H1 (cell line): Measurements from ENCODE around the gene CCNY.

Experiments
- CTCF ChIP-seq, 3 experiments: IDR thresholded peaks; 1 replicate in 2 of 3; 2 replicates in 1 of 3; pipeline versions ENCODE4 v1.5.1 to v1.6.1; 2011; ENCODE audit warnings: low read length in 3 of 3, mild to moderate bottlenecking in 3 of 3, inconsistent platforms in 2 of 3, low read depth in 1 of 3, moderate library complexity in 1 of 3; ENCODE audit not compliant: insufficient read depth in 1 of 3; ENCODE audit errors: control extremely low read depth in 1 of 3
- E2F6 ChIP-seq: IDR thresholded peaks from 2 replicates; pipeline ENCODE4 v1.6.1; 2012; ENCODE audit warnings: inconsistent platforms
- EGR1 ChIP-seq: IDR thresholded peaks from 2 replicates; pipeline ENCODE4 v1.6.1; 2011; ENCODE audit warnings: low read depth, low read length, borderline replicate concordance
- EZH2 ChIP-seq: fragments of 200-600 bp; sonication (generic); IDR thresholded peaks from 2 replicates; pipeline ENCODE4 v1.7.1; 2012; ENCODE audit warnings: low read depth, mild to moderate bottlenecking, moderate library complexity, low read length, inconsistent platforms; ENCODE audit not compliant: severe bottlenecking
- HDAC2 ChIP-seq, 2 experiments: fragments of 300-600 bp in 1 of 2; sonication (generic) in 1 of 2; IDR thresholded peaks; 2 replicates each; pipeline ENCODE4 v1.6.1; 2011 to 2012; ENCODE audit warnings: low read depth in 2 of 2, low read length in 2 of 2, mild to moderate bottlenecking in 2 of 2, moderate library complexity in 2 of 2, borderline replicate concordance in 1 of 2, inconsistent platforms in 1 of 2
- MAX ChIP-seq: IDR thresholded peaks from 2 replicates; pipeline ENCODE4 v1.6.1; 2012; ENCODE audit warnings: inconsistent platforms
- RAD21 ChIP-seq, 2 experiments: IDR thresholded peaks in 1 of 2; conservative IDR thresholded peaks in 1 of 2; 2 replicates each; pipeline ENCODE4 v1.6.1; 2011; ENCODE audit warnings: low read depth in 2 of 2, low read length in 2 of 2, improper control_type of control experiment in 1 of 2, inconsistent platforms in 1 of 2, mild to moderate bottlenecking in 1 of 2, moderate library complexity in 1 of 2
- RXRA ChIP-seq: IDR thresholded peaks from 2 replicates; pipeline ENCODE4 v1.6.1; 2011; ENCODE audit warnings: low read depth, mild to moderate bottlenecking, low read length, moderate library complexity; ENCODE audit not compliant: insufficient read depth
- SIX5 ChIP-seq: IDR thresholded peaks from 2 replicates; pipeline ENCODE4 v1.6.1; 2011; ENCODE audit warnings: mild to moderate bottlenecking, low read depth, low read length
- TAF1 ChIP-seq: IDR thresholded peaks from 2 replicates; pipeline ENCODE4 v1.6.1; 2011; ENCODE audit warnings: mild to moderate bottlenecking, low read depth, low read length
- TCF12 ChIP-seq: IDR thresholded peaks from 2 replicates; pipeline ENCODE4 v1.6.1; 2011; ENCODE audit warnings: low read depth, mild to moderate bottlenecking, low read length
- USF2 ChIP-seq: IDR thresholded peaks from 2 replicates; pipeline ENCODE4 v1.6.1; 2011; ENCODE audit warnings: low read length, improper control_type of control experiment
- ZNF274 ChIP-seq: IDR thresholded peaks from 2 replicates; pipeline ENCODE4 v1.7.0; 2012; ENCODE audit warnings: low read length, borderline replicate concordance; ENCODE audit errors: extremely low read depth

- TF ChIP-seq CTCF (IDR thresholded peaks at IDR 0.05; ENCODE audit: control extremely low read depth in 1 of 3, insufficient read depth in 1 of 3, low read depth in 1 of 3, low read length in 3 of 3) (no peak), MAX (no peak), RAD21 (IDR thresholded peaks at IDR 0.05 in 1 of 2, conservative IDR thresholded peaks at IDR 0.05 in 1 of 2; ENCODE audit: low read depth in 2 of 2, low read length in 2 of 2) (no peak), EGR1 (no peak), SIX5 (no peak), EZH2 (no peak), E2F6 (no peak), TAF1 (no peak), TCF12 (no peak), ZNF274 (no peak), USF2 (no peak), HDAC2 (IDR thresholded peaks at IDR 0.05; ENCODE audit: borderline replicate concordance in 1 of 2, low read depth in 2 of 2, low read length in 2 of 2) (no peak), RXRA (no peak)
These were observed 242.3 kb downstream of the CCNY start for GRCh38 chr10:35578618-35578956.
